Stimulated activated CD8-positive, alpha-beta memory T cell treated with anti-CD3 and anti-CD28 coated beads, Interleukin-15, amount 100 ng/mL, for 1 hour (primary cell): ENCODE data around the gene MGAT5B.

ENCODE experiments used
- DNase-seq: peaks from one replicate; pipeline ENCODE4 v3.0.0-alpha.2; 2020; ENCODE audit warnings: low read depth

MGAT5B gene

DNA sequence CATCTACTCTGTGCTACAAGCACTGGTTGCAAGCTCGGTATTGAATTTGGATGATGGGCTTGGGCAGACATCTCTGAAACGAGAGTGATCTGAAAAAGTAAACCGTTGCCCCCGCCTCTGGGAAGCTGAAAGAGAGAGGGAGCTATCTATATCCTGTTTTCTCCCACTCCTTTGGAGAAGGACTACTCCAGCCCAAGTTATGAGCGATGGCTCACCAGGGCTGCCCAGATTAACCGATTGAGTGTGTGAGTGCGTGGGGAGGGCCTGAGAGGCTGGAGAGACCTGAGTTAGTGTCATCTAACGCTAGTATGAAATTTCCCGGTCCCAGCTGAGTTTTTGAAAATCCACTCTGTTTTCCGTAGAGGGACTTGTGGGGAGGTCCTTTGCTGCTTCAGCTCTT lies 11.5 kb downstream of the MGAT5B start:
- no peak for DNase-seq

DNA sequence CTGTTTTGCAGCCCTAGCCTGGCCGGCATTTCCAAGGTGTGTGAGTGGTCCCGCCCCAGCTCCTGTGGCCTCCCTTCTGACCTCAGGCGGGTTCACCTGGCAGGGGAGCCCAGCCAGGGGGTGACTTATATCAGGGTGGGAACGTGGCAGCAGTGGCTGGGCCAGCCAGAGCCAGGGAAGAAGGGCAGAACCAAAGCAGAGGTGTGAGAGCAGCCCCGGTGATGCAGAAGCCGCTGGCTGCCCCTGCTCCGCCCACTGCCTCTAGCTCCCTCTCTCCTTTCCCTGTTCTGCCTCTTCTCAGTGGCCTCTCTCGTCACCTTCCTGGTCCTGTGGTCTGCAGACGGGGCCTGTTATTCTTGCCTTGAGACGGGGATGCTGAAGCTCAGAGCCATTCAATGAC lies 12.1 kb downstream of the MGAT5B start:
- DNase-seq = no peak

DNA sequence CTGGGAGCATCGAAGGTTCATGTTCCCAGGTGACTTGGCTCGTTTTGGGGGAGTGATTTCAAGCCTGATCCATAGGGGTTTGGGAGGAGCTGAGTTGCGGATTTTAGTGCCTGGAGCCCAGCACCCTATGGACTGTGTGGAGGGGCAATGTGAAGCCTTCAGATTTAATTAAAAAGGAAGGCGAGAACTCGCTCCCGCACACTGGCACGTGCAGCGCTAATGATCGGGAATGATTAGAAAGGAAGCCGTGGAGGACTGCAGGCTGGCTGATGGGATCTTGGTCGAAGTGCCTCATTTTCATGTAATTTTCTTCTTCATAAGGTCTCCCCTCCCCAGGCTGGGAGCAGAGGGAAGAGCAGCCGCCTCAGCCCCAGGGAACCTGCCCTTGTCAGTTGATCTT lies 12.8 kb downstream of the MGAT5B start:
- no peak for DNase-seq

DNA sequence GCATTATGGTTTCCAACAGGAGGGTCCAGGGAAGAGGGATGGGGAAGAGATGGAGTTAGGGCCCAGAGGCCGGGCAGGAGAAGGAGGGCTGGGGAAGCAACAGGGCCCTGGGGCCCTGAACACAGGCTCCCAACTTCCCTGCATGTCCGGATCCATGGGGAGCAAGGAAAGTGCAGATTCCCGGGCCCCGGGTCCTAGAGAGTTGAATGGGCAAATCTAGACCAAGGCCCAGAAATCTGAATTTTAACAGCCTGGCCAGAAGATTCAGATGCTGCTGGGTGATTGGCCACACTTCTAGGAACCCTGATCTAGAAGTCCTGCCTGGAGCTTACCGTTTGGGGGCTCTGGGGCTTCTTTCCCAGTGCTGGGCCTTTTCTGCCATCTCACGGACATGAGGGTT lies 13.2 kb downstream of the MGAT5B start:
- DNase-seq = no peak

DNA sequence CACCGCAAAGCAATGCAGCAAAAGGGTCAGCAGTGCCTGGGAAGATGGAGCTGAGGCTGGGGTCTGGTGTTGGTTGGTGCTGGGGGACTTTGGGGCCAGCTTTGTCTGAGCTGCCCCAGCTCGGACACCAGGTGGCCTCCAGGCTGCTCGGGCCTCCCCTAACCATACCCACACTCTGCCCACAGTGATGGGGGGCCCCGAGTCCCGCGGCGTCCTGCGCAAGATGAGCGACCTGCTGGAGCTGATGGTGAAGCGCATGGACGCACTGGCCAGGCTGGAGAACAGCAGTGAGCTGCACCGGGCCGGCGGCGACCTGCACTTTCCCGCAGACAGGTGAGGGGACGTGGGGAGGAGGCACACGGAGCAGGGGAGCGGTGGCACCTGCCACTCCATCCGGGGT lies 13.8 kb downstream of the MGAT5B start:
- DNase-seq = no peak

DNA sequence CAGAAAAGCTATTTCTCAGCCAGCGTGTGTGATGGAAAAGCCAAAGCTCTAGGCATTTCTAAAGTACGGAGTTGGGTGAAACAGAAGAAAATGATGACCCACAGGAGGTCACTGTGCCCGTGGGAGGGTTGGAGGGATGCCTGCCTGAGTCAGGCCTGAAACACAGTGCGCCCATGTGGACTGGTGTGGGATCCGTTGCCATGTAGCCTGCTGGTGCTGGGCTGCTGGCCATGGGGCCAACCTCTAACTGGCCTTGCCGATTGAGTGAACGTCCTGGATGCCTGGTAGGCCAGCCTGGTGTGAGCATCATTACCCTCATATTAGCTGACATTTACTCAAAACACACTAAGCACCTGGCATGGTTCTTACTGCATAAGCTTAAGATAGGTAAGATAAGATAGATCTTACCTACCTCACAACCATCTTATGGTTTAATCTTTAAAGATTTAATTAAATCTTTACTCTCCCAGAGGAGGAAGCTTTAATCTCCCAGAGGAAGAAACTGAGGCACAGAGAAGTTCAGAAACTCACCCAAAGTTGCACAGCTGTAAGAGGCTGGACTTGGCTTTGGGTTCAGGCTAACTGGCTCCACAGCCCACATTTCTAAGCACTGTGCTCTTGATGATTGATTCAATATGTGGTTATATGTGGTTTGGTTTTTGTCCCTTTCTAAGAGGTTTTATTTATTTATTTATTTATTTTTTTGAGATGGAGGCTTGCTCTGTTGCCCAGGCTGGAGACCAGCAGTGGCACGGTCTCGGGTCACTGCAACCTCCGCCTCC lies 15.7 kb downstream of the MGAT5B start:
- no peak for DNase-seq

DNA sequence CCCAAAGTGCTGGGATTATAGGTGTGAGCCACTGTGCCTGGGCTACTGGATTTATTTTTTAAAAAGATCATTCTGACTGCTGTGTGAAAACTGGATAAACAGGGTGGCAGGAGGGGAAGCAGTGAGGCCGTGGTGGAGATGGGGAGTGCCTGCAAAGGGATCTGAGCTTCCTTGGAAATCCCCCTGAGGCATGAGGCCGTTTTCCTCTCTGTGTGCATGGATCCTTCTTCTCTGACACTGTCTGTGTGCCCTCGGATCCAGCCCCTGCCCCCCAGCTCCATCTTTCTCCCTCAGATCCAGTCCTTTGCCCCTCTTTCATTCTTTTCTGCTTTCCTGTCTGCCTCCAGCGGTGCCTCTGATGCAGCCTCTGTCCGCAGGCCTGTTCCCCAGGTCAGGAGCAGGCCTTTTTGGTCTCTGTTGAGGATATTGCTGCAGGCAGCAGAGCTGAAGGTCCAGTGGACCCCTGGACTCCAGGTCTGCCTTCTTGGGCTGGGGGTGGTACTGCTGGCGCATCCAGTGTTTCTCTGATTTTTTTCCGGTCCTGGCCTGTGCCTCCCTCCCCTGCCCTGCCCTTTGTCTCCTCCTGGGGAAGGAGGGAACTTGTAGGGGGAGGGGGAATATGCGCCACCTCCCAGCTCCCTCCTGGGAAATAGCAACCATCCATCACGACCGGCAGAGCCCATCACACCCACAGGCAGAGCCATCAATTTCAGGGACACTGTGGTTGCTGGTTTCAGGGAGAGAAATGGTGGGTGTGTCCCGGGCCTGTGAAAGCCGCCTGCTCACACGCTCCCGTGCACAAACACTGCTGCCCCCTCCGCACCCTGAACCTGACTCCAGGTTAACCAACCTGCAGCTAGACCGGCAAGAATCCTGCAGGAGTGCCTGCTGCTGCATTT lies 17.0 kb downstream of the MGAT5B start:
- DNase-seq = no peak

DNA sequence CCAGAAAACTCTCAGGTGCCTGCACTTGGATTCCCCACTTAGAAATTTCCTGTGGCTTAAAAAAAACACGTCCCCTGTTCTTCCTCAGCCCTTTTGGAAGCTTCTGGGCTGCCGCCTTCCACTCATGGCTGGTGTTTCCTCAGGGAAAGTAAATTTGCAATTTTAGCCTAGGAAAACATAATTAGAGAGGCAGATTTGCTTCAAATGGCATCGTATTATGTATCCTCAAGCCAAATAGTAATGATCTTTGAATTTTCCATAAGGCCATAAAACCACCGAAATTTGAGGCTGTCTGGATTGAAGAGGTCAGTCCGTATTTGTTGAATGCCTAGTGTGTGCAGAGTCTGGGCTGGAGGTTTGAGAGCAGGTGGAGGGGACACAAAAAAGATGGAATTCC lies 17.7 kb downstream of the MGAT5B start:
- no peak for DNase-seq

DNA sequence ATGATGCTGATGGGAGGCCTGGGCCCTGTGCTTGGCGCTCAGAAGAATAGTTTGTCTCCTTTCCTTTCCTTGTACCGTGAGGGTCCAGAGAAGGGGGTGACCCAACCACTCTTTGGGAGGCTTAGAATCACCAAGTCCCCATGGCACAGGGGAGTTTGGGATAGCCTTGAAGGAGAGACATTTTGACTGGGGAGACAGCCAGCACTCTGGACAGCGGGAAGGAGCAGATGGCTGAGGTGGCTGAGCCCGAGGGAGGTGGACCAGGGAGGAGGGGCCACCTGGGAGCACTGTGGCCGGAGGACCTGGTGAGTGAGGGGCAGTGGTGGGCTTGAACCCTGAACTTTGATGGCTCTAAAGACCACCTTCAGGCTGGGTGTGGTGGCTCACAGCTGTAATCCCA lies 18.2 kb downstream of the MGAT5B start:
- no peak for DNase-seq

DNA sequence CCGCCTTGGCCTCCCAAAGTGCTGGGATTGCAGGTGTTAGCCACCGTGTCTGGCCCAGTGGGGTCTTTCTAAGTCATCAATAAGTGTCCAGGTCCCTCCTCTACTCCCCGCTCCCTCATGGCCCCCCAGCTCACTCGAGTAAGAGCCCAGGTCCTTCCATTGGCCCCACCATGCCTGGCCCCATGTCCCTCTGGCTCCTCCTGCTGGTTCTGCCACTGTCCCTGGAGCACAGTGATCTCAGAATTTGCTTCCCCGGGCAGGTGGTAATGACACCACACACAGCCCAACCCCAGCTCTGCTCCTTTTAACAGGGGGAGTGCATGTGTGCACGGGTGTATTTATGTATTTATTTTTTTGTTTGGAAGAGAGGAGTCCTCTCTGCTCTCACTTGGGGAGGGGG lies 19.6 kb downstream of the MGAT5B start:
- no peak for DNase-seq

DNA sequence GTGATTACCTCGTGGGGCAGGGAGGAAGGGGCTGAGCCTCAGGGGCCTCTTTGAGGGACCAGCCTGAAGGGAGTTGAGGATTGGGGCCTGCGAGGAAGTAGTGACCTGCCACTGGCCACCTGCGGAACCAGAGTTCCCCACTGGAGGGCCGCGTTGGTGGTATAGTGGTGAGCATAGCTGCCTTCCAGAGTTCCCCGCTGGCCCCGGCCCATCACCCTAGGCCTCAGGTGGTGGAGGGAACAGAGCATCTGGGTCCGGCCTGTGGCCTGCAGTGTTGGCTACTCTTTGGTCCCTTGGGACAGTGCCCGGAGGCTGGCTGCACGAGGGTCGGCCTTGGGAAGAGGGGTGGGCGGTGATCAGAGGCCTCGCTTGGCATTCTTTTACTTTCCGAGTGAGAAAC lies 20.5 kb downstream of the MGAT5B start:
- DNase-seq = no peak

DNA sequence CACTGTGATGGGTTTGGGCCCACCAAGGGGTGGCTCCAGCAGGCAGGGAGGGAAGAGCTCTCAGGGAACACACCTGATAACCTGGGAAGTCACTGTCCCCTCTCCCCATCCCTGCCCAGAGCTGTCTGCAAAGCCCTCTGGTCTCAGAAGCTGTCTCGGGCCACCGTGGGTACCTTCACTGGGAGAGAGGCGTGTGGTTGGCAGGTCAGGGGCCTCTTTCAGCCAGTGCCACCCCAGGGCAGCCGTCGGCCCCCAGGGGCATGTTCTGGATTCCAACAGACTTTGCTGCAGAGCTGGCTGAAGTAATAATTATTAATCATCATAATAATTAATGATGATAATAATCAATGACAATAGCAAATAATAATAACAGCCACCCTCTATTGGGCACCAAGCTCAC lies 21.1 kb downstream of the MGAT5B start:
- DNase-seq = no peak

DNA sequence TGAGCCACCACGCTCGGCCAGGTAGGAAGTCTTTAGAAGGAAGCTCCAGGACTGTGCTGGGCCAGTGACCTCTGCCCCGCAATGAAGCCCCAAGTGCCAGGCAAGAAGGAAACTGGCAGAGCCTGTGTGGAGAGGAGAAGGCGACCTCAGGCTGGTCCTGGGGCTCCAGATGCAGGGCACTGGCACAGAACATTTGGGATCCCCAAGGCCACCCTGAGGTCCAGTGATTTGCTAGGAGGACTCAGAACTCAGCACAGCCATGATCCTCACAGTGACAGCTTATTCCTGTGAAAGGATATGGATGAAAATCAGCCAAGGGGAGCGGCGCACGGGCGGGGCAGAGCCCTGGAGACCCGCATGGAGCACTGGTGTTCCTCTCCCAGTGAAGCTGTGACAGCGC lies 24.1 kb downstream of the MGAT5B start:
- no peak for DNase-seq

DNA sequence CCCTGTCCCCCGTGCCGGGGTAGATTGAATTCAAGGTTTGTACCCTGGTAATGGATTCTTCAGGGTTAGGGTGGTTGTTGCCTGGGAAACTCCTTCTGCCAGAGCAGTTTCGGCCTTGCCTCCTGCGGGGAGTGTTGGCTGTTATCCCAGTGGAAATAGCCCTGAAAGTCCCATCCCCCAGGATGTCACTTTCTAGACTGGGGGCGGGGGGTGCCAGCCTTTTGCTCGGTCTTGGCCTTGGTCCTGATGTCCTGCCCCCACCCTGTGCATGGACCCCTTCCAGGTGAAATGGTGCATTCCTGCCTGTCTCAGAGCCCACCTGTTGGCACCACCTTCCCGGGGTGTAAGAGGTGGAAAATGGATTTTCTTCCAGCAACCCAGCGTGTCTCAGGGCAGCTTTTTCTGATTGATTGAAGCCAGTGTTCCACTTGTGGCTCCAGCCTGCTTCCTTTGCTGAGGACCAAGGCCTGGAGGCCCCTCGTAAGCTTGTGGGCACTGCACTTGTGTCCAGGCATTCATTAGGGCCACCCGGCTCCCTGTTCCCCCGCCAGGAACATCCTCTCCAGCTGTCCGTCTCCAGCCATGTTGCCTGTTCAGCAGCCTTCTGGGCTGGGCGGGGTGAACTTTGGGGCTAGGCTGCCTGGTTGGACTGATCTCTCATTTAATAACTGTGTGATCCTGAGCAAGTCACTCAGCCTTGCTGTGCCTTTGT lies 25.6 kb downstream of the MGAT5B start:
- DNase-seq = no peak

DNA sequence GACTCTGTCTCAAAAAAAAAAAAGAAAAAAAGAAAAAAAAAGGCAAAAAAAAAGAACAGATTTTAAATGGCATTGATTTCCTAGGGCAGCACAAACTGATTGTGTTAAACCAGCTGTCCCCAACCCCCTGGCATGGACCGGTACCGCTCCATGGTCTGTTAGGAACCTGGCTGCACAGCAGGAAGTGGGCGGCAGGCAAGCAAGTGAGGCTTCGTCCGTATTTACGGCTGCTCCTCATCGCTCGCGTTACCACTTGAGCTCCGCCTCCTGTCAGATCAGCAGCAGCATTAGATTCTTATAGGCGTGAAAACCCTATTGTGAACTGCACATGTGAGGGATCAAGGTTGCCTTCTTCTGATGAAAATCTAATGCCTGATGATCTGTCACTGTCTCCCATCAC lies 26.6 kb downstream of the MGAT5B start:
- no peak for DNase-seq

DNA sequence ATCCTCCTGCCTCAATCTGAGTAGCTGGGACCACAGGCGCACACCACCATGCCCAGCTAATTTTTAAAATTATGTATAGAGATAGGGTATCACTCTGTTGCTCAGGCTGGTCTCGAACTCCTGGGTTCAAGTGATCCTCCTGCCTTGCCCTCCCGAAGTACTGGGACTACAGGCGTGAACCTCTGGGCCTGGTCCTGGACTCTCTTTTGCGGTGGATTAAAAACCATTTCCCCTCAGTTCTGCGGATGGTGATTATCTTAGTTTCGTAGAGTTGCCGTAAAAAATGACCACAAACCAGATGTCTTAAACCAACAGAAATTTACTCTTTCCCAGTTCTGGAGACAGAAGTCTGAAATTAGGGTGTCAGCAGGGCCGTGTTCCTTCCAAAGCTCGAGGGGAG lies 28.8 kb downstream of the MGAT5B start:
- DNase-seq = no peak

DNA sequence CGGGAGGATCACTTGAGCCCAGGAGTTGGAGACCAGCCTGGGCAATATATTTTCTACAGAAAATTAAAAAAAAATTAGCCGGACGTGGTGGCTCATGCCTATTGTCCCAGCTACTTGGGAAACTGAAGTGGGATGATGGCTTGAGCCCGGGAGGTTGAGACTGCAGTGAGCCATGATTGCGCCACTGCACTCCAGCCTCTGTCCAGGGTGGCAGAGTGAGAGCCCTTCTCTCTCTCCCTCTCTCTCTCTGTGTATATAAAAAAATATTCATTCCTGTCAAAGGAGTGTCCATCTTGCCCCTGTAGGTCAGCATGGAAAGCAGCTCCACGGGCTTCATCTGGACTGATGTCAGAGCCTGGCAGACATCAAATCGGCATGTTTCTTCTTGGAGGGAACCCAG lies 31.2 kb downstream of the MGAT5B start:
- no peak for DNase-seq

DNA sequence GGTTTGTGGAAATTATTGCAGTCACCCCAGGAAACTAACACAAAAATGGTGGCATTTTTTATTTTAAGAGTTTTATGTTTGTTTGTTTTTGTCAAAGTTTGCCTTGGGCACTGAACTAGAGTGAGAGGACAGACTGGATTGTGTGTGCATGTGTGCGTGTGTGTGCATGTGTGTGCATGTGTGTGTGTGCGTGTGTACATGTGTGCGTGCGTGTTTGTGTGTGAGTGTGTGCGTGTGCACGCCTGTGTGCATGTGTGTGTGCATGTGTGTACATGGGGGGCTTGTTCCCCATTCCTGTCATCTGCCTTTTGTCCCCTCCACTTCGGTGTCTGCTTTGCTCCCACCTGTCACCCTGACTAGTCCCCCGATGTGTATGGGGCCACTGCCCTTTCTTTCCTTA lies 32.5 kb downstream of the MGAT5B start:
- DNase-seq = no peak

DNA sequence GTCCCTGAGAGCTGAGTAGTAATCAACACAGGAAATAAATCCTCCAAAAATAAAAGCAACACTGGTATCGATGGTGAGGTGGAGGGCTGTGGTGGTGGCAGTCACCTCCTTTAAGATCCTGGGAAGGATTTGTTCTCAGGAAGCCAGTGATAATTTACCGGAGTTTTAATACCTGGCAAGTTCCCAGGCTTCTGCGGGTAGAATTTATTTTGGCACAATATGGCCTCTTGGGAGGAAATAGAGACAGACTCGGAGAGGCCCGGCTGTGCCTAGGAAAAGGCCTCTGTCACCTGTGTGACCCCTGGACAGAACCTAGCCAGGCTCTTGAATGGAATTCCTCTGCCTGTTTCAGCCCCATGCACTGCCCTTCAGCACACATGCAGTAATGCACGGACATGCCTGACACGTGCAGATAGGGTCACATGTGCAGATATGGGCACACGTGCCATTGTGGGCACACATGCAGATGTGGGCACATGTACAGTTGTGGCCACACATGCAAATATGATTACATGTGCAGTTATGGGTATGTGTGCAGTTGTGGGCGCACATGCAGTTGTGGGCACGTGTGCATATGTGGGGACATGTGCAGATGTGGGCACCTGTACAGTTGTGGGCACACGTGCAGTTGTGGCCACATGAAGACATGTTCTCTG lies 33.5 kb downstream of the MGAT5B start:
- DNase-seq = no peak

DNA sequence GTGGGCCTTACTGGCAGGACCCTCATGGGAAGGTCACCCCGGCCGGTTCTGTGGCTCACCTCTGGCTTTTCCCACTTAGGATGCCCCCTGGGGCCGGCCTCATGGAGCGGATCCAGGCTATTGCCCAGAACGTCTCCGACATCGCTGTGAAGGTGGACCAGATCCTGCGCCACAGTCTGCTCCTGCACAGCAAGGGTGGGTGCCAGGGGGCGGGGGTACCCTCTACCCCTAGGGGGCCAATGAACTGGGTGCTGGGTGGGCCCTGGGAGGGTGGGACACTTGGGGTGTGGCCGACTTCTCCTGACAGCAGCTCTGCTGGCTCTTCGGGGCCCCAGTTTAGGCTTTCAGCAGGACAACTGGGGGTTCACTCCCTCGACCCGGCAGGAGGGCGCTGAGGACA lies 34.3 kb downstream of the MGAT5B start:
- no peak for DNase-seq

DNA sequence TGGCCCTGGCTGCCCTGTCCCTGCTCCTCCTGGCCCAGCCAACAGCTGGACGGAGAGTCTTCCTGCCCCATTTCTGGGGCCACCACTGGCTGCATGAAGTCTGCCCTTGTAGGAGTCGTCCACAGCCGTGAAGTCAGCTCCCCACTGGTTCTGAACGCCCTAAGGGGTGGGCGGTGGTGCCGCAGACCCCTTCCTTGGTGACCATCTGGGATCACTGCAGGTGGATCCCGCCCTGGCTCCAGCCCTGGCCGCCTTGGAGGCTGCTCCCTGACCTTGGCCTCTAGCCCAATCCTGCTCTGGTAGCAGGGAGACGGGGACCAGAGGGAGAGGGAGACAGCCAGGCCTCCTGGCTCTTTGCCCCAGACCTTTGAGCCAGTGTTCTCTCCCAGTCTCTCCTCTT lies 35.4 kb downstream of the MGAT5B start:
- no peak for DNase-seq

DNA sequence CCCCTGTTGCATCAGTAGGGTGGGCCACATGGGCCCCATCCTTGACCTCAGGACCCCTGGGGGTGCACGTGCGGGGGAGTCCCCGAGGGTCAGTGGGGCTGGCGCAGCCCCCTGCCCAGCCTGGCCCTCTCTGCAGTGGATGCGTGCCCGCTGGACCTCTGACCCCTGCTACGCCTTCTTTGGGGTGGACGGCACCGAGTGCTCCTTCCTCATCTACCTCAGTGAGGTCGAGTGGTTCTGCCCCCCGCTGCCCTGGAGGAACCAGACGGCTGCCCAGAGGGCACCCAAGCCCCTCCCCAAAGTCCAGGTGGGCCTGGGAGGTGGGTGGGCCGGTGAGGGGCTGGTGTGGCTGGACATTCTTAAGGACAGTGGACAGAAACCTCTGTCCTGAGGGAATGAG lies 35.9 kb downstream of the MGAT5B start:
- no peak for DNase-seq
